Endothelial cell of umbilical vein (primary cell): ENCODE data around the gene CNGB1. TPM values are rescaled to one million over a fixed set of nuclear protein-coding genes. Genes with fewer than 3 reads are reported as not detected.

ENCODE experiments used
- BruUV-seq: library from RNA; stranded (reverse); fragments of 400-500 nt; replicated peaks from 2 replicates; lab custom pipeline; 2021; lab: Mats Ljungman, UMichigan
- CTCF ChIA-PET: fragments of 300-600, 350-600 bp; sonication (Branson Sonifier 250); formaldehyde crosslinking; loops from one replicate; lab custom pipeline; 2021; ENCODE audit warnings: antibody characterized with exemption, inconsistent platforms; lab: Charles Lee
- POLR2A ChIA-PET: fragments of 300-600, 350-600 bp; sonication (Branson Sonifier 250); formaldehyde crosslinking; loops from one replicate; lab custom pipeline; 2021; ENCODE audit warnings: antibody characterized with exemption, inconsistent platforms; lab: Charles Lee
- DNase-seq: peaks from one replicate; pipeline ENCODE4 v3.0.0-alpha.2; 2011; ENCODE audit warnings: low read depth, low spot score
- FAIRE-seq: peaks from 2 replicates; lab custom pipeline; 2011; peaks lifted over from hg19 to GRCh38; lab: Jason Lieb, UNC
- H2AFZ ChIP-seq: 2 replicates; pipeline ENCODE4 v1.6.0; 2012; ENCODE audit warnings: low read depth, low read length, control low read depth, inconsistent platforms
- H3K27ac ChIP-seq: 2 replicates; pipeline ENCODE4 v1.5.1; 2011; ENCODE audit warnings: low read depth, mild to moderate bottlenecking, control low read depth, low read length, moderate library complexity; ENCODE audit not compliant: insufficient read depth
- H3K27me3 ChIP-seq, 2 experiments: 2 replicates each; pipeline versions ENCODE4 v1.6.0 to v1.6.1; 2011; ENCODE audit warnings: low read length in 2 of 2, mixed read lengths in 1 of 2; ENCODE audit not compliant: control insufficient read depth in 2 of 2, insufficient read depth in 2 of 2
- H3K36me3 ChIP-seq, 2 experiments: 2 replicates in 1 of 2; 3 replicates in 1 of 2; pipeline ENCODE4 v1.5.1; 2011; ENCODE audit warnings: low read length in 2 of 2, mild to moderate bottlenecking in 1 of 2, moderate library complexity in 1 of 2; ENCODE audit not compliant: control insufficient read depth in 2 of 2, insufficient read depth in 2 of 2; ENCODE audit errors: extremely low read depth in 1 of 2
- H3K4me1 ChIP-seq: 3 replicates; pipeline ENCODE4 v1.5.1; 2011; ENCODE audit warnings: mild to moderate bottlenecking, low read length; ENCODE audit not compliant: control insufficient read depth, insufficient read depth; ENCODE audit errors: extremely low read depth
- H3K4me2 ChIP-seq: 2 replicates; pipeline ENCODE4 v1.6.1; 2011; ENCODE audit warnings: low read length, control low read depth, mixed read lengths; ENCODE audit not compliant: insufficient read depth
- H3K4me3 ChIP-seq, 3 experiments: fragments of 200-600 bp in 1 of 3; sonication (generic), shearing (Covaris generic) in 1 of 3; replicated peaks in 1 of 3; 2 replicates each; pipeline ENCODE4 v1.5.1; 2011 to 2016; ENCODE audit warnings: control low read depth in 3 of 3, low read length in 3 of 3, mild to moderate bottlenecking in 2 of 3, inconsistent platforms in 1 of 3, low read depth in 1 of 3, moderate library complexity in 1 of 3; ENCODE audit not compliant: insufficient read depth in 1 of 3
- H3K79me2 ChIP-seq: 2 replicates; pipeline ENCODE4 v1.6.0; 2012; ENCODE audit warnings: low read length, inconsistent platforms; ENCODE audit not compliant: control insufficient read depth, insufficient read depth
- H3K9ac ChIP-seq: replicated peaks from 2 replicates; pipeline ENCODE3; 2011; ENCODE audit warnings: low read length, control low read depth; ENCODE audit not compliant: insufficient read depth; ENCODE audit errors: extremely low read depth
- H3K9me1 ChIP-seq: replicated peaks from 3 replicates; pipeline ENCODE4 v1.6.0; 2011; ENCODE audit warnings: mild to moderate bottlenecking, low read length; ENCODE audit not compliant: control insufficient read depth, insufficient read depth; ENCODE audit errors: extremely low read depth
- H3K9me3 ChIP-seq: replicated peaks from 2 replicates; pipeline ENCODE4 v1.5.1; 2012; ENCODE audit warnings: low read length, inconsistent platforms; ENCODE audit not compliant: control insufficient read depth, insufficient read depth
- H4K20me1 ChIP-seq: replicated peaks from 2 replicates; pipeline ENCODE3; 2011; ENCODE audit warnings: mild to moderate bottlenecking, low read length; ENCODE audit not compliant: control insufficient read depth, insufficient read depth; ENCODE audit errors: extremely low read depth
- FOS ChIP-seq: IDR thresholded peaks from 2 replicates; pipeline ENCODE4 v1.6.1; 2011; ENCODE audit warnings: mild to moderate bottlenecking, low read length, moderate library complexity, borderline replicate concordance; ENCODE audit not compliant: insufficient read depth
- GATA2 ChIP-seq: IDR thresholded peaks from 2 replicates; pipeline ENCODE4 v1.7.0; 2011; ENCODE audit warnings: low read depth, mild to moderate bottlenecking, moderate library complexity, mixed read lengths, low read length; ENCODE audit not compliant: insufficient read length, insufficient read depth
- MYC ChIP-seq: IDR thresholded peaks from one replicate; pipeline ENCODE4 v1.6.1; 2011; ENCODE audit warnings: mild to moderate bottlenecking, low read depth, low read length
- POLR2A ChIP-seq: IDR thresholded peaks from 2 replicates; pipeline ENCODE4 v1.6.1; 2012; ENCODE audit warnings: low read depth, mild to moderate bottlenecking, control low read depth, low read length
- dilution Hi-C: fragments of 300-500 bp; cut with MboI; formaldehyde crosslinking; loops from one replicate; pipeline ENCODE4 v1.15.0; 2019; ENCODE audit warnings: low sequenced_read_pairs; ENCODE audit not compliant: extremely low pct_ligation_motif_present
- intact Hi-C: fragments of 100-400 bp; cut with micrococcal nuclease; formaldehyde crosslinking; loops from one replicate; pipeline ENCODE4 v1.10.0; 2022
- polyA plus RNA-seq, 4 experiments: library from polyadenylated mRNA; depleted of rRNA in 3 of 4; stranded (reverse) in 3 of 4; unstranded in 1 of 4; fragments of >200 nt; gene quantifications; 2 replicates each; pipeline versions ENCODE4 v1.2.1 to v1.2.3, GENCODE V29; 2011 to 2012; ENCODE audit warnings: missing spikeins in 1 of 4
- total RNA-seq: library from RNA; stranded (reverse); gene quantifications from 2 replicates; pipeline ENCODE4 v1.2.3, GENCODE V29; 2021
- TF ChIP-seq, protein P1 (sequence below): IDR thresholded peaks from 2 replicates; pipeline ENCODE4 v1.6.1; 2011; ENCODE audit not compliant: insufficient read depth, insufficient read length
- TF ChIP-seq, protein P2 (sequence below), 2 donors: IDR thresholded peaks; 1 replicate in 1 of 2; 2 replicates in 1 of 2; pipeline ENCODE4 v1.5.1; 2011; ENCODE audit warnings: low read length in 2 of 2, mild to moderate bottlenecking in 2 of 2, moderate library complexity in 2 of 2, control low read depth in 1 of 2, inconsistent platforms in 1 of 2, low read depth in 1 of 2; ENCODE audit not compliant: insufficient read depth in 1 of 2; ENCODE audit errors: extremely low read depth in 1 of 2

The CNGB1 gene
- total and polyA plus RNA-seq, 2 donors (not counting 3 experiments of a cell fraction or from before 2014, with no cell fraction given): not detected

DNA sequence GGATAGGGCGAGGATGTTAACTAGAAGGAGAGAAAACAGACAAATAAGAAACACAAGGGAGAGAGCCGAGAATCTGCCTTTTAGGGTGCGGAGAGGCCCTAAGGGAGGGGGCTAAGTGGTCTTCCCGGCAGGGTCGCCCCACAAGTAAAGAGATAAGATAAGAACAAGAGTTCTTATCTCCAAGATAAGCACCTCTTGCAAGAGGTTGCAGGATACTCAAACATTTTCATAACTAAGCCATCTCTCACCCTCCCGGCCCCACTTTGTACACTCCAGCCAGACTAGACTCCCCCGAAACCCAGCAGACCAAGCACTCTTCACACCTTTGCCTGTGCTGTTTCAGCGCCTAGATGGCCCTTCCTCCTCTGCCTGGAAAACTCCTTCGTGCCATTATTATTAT is 15.3 kb upstream of the CNGB1 start:
- intact Hi-C loops: no loop called here

More for the DNA sequence above, 15.3 kb upstream of the CNGB1 start:
- no peak overlapping the region for H3K27ac ChIP-seq
- H4K20me1 ChIP-seq: no peaks in the 10 kb centered on the region
- no peak overlapping the region for H2AFZ ChIP-seq
- no TSS peak for BruUV-seq
- peaks cover 9% of the 10 kb centered on the region for H3K4me1 ChIP-seq
- FAIRE-seq (no peak), DNase-seq (no peak)
- H3K9me3 ChIP-seq: no peaks in the 10 kb centered on the region
- ChIA-PET CTCF (no interaction called here), POLR2A (no interaction called here)
- TF ChIP-seq, protein P1, sequence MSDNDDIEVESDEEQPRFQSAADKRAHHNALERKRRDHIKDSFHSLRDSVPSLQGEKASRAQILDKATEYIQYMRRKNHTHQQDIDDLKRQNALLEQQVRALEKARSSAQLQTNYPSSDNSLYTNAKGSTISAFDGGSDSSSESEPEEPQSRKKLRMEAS: no peak
- TF ChIP-seq FOS (no peak), MYC (no peak), POLR2A (no peak), GATA2 (no peak)
- TF ChIP-seq, protein P2, sequence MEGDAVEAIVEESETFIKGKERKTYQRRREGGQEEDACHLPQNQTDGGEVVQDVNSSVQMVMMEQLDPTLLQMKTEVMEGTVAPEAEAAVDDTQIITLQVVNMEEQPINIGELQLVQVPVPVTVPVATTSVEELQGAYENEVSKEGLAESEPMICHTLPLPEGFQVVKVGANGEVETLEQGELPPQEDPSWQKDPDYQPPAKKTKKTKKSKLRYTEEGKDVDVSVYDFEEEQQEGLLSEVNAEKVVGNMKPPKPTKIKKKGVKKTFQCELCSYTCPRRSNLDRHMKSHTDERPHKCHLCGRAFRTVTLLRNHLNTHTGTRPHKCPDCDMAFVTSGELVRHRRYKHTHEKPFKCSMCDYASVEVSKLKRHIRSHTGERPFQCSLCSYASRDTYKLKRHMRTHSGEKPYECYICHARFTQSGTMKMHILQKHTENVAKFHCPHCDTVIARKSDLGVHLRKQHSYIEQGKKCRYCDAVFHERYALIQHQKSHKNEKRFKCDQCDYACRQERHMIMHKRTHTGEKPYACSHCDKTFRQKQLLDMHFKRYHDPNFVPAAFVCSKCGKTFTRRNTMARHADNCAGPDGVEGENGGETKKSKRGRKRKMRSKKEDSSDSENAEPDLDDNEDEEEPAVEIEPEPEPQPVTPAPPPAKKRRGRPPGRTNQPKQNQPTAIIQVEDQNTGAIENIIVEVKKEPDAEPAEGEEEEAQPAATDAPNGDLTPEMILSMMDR (IDR thresholded peaks at IDR 0.05; ENCODE audit: extremely low read depth in 1 of 2, insufficient read depth in 1 of 2, low read depth in 1 of 2, low read length in 2 of 2): no peak
- no peak overlapping the region for H3K9ac ChIP-seq
- no peaks in the 10 kb centered on the region for H3K79me2 ChIP-seq
- dilution Hi-C loops: no loop called here
- no peaks in the 10 kb centered on the region for H3K9me1 ChIP-seq
- H3K36me3 ChIP-seq: no peaks in the 10 kb centered on the region
- H3K4me2 ChIP-seq: no peak overlapping the region
- no peak overlapping the region for H3K4me3 ChIP-seq
- H3K27me3 ChIP-seq: no peaks in the 10 kb centered on the region
